T-helper 1 cell treated with Interleukin-12 subunit alpha and Interleukin-12 subunit beta and Interleukin-4 antibody, amounts not matched to agents 30 ng/mL and 1 ng/mL, for 36 hours (primary cell): ENCODE data around the gene AHCYL2. TPM values are rescaled to one million over a fixed set of nuclear protein-coding genes. Genes with fewer than 3 reads are reported as not detected.
"Not testable (repeated sequence)": the region's sequence is repeated elsewhere in the genome, so short reads cannot be mapped to it uniquely, and the experiment has no call there.

Source experiments
- intact Hi-C: fragments of 100-400 bp; cut with micrococcal nuclease; formaldehyde crosslinking; loops from one replicate; pipeline ENCODE4 v1.15.1; 2024
- total RNA-seq: library from RNA; stranded (reverse); gene quantifications from 2 replicates; pipeline ENCODE4 v1.2.3, GENCODE V29; 2022

The AHCYL2 gene
- total RNA-seq, 1 donor from 2014 or later = 26.0 TPM

- intact Hi-C loops = no loop called here
These were observed 56.3 kb downstream of the AHCYL2 start for GRCh38 chr7:129281163-129281562.

- intact Hi-C loops = no loop called here
These were observed 58.0 kb downstream of the AHCYL2 start for GRCh38 chr7:129282865-129283264.

- intact Hi-C loops = no loop called here
These were observed 59.1 kb downstream of the AHCYL2 start for GRCh38 chr7:129283936-129284335.

GRCh38 chr7:129285111-129285510, 60.3 kb downstream of the AHCYL2 start:
- intact Hi-C loops = no loop called here

- intact Hi-C loops = no loop called here
These were observed 68.0 kb downstream of the AHCYL2 start for GRCh38 chr7:129292861-129293260.

- intact Hi-C loops = no loop called here
These were observed 70.2 kb downstream of the AHCYL2 start for GRCh38 chr7:129295015-129295423.

- intact Hi-C loops = loop anchor here (1.0 kb wide), 2 partner anchors 27 to 80 kb away; no protein-coding TSS in a partner anchor
These were observed 73.6 kb downstream of the AHCYL2 start for GRCh38 chr7:129298268-129298893.

- intact Hi-C loops = no loop called here
These were observed 75.1 kb downstream of the AHCYL2 start for GRCh38 chr7:129299889-129300288.

GRCh38 chr7:129300299-129300698, 75.5 kb downstream of the AHCYL2 start:
- intact Hi-C loops = not testable (repeated sequence)

- intact Hi-C loops = no loop called here
These were observed 82.8 kb downstream of the AHCYL2 start for GRCh38 chr7:129307592-129307991.

GRCh38 chr7:129308047-129308446, 83.2 kb downstream of the AHCYL2 start:
- intact Hi-C loops = no loop called here

GRCh38 chr7:129311429-129311828, 86.6 kb downstream of the AHCYL2 start:
- intact Hi-C loops = no loop called here

- intact Hi-C loops = no loop called here
These were observed 88.5 kb downstream of the AHCYL2 start for GRCh38 chr7:129313282-129313681.

- intact Hi-C loops = no loop called here
These were observed 91.1 kb downstream of the AHCYL2 start for GRCh38 chr7:129315960-129316359.

GRCh38 chr7:129317450-129317849, 92.6 kb downstream of the AHCYL2 start:
- intact Hi-C loops = no loop called here

- intact Hi-C loops = no loop called here
These were observed 102.2 kb downstream of the AHCYL2 start for GRCh38 chr7:129327076-129327475.

GRCh38 chr7:129332254-129333035, 107.6 kb downstream of the AHCYL2 start:
- intact Hi-C loops = no loop called here

GRCh38 chr7:129334473-129334872, 109.6 kb downstream of the AHCYL2 start:
- intact Hi-C loops = no loop called here

- intact Hi-C loops = no loop called here
These were observed 113.6 kb downstream of the AHCYL2 start for GRCh38 chr7:129338450-129338849.

- intact Hi-C loops = loop anchor here (5.0 kb wide), 1 partner anchor 606 kb away; no protein-coding TSS in a partner anchor
These were observed 116.4 kb downstream of the AHCYL2 start for GRCh38 chr7:129341212-129341611.

GRCh38 chr7:129341816-129342806, 117.3 kb downstream of the AHCYL2 start:
- intact Hi-C loops = loop anchor here (2.0 to 5.0 kb wide), 2 partner anchors 117 to 605 kb away; partner anchors contain the start of gene AHCYL2
